ENCODE results near the gene ATG9A.

DNA sequence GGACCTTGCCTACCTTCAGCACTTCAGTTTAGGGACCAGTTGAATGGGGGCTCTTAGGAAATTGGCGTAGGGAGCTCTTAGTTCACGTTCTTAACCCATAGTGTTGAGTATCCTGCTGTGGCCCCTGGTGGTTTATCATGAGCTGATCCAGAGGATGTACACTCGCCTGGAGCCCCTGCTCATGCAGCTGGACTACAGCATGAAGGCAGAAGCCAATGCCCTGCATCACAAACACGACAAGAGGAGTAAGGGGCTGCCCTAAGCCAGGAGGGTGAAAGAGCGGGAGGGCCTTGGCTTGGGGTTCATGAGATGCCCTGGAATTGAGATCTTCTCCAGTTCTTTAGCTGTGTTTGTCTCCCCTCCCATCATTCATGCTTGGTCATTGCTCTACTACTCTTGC, 48.5 kb downstream of the ATG9A start:
- TF ChIP-seq, protein P1, sequence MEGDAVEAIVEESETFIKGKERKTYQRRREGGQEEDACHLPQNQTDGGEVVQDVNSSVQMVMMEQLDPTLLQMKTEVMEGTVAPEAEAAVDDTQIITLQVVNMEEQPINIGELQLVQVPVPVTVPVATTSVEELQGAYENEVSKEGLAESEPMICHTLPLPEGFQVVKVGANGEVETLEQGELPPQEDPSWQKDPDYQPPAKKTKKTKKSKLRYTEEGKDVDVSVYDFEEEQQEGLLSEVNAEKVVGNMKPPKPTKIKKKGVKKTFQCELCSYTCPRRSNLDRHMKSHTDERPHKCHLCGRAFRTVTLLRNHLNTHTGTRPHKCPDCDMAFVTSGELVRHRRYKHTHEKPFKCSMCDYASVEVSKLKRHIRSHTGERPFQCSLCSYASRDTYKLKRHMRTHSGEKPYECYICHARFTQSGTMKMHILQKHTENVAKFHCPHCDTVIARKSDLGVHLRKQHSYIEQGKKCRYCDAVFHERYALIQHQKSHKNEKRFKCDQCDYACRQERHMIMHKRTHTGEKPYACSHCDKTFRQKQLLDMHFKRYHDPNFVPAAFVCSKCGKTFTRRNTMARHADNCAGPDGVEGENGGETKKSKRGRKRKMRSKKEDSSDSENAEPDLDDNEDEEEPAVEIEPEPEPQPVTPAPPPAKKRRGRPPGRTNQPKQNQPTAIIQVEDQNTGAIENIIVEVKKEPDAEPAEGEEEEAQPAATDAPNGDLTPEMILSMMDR (IDR thresholded peaks at IDR 0.05; ENCODE audit: insufficient read depth, low read length), result no peak
- TF ChIP-seq, protein P2, sequence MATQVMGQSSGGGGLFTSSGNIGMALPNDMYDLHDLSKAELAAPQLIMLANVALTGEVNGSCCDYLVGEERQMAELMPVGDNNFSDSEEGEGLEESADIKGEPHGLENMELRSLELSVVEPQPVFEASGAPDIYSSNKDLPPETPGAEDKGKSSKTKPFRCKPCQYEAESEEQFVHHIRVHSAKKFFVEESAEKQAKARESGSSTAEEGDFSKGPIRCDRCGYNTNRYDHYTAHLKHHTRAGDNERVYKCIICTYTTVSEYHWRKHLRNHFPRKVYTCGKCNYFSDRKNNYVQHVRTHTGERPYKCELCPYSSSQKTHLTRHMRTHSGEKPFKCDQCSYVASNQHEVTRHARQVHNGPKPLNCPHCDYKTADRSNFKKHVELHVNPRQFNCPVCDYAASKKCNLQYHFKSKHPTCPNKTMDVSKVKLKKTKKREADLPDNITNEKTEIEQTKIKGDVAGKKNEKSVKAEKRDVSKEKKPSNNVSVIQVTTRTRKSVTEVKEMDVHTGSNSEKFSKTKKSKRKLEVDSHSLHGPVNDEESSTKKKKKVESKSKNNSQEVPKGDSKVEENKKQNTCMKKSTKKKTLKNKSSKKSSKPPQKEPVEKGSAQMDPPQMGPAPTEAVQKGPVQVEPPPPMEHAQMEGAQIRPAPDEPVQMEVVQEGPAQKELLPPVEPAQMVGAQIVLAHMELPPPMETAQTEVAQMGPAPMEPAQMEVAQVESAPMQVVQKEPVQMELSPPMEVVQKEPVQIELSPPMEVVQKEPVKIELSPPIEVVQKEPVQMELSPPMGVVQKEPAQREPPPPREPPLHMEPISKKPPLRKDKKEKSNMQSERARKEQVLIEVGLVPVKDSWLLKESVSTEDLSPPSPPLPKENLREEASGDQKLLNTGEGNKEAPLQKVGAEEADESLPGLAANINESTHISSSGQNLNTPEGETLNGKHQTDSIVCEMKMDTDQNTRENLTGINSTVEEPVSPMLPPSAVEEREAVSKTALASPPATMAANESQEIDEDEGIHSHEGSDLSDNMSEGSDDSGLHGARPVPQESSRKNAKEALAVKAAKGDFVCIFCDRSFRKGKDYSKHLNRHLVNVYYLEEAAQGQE (IDR thresholded peaks at IDR 0.05; ENCODE audit: insufficient replicate concordance, low read depth), result no peak
- TF ChIP-seq POLR2AphosphoS5 (IDR thresholded peaks at IDR 0.05; ENCODE audit: low read depth) (no peak), SPI1 (IDR thresholded peaks at IDR 0.05; ENCODE audit: borderline replicate concordance, low read depth) (no peak)
